Measurements from ENCODE around the gene GRAMD4. TPM values are rescaled to one million over a fixed set of nuclear protein-coding genes. Genes with fewer than 3 reads are reported as not detected.

Gene GRAMD4
- polyA plus RNA-seq, 10 donors, result 13.0 to 22.2 (median 14.4) TPM

DNA sequence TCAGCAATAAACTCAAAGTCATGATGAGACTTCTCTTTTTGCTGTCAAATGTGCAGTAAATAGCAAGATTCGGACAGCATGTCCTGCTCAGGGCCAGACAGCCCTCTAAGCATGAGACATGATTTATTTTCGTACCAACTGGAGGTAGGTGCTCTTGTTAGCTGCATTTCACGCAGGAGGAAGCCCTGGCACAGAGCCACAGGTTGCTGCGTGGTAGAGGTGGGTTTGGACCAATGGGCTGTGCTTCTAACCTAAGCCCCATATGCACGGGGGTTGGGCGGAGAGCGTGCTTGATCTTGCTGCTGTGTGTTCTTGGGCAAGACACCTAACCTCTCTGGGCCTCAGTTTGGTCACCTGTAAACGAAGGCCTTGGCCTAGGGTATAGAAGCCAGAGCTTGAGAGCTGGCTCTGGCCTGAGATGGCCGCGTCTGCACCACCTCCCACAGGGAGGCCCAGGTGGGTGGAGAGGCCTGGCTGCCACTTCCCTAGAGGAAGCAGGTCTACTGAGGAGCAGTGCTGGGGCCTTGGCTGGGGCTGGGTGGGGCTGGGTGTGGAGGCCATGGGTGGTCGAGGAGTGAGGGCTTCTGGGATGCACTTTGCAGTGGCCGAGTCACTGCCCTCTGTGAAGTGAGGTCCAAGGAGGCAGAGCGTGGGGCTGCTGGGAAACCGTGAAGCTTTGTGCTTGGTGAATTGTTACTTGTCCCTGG, 38.5 kb upstream of the GRAMD4 start:
- DNase-seq, result no peak

DNA sequence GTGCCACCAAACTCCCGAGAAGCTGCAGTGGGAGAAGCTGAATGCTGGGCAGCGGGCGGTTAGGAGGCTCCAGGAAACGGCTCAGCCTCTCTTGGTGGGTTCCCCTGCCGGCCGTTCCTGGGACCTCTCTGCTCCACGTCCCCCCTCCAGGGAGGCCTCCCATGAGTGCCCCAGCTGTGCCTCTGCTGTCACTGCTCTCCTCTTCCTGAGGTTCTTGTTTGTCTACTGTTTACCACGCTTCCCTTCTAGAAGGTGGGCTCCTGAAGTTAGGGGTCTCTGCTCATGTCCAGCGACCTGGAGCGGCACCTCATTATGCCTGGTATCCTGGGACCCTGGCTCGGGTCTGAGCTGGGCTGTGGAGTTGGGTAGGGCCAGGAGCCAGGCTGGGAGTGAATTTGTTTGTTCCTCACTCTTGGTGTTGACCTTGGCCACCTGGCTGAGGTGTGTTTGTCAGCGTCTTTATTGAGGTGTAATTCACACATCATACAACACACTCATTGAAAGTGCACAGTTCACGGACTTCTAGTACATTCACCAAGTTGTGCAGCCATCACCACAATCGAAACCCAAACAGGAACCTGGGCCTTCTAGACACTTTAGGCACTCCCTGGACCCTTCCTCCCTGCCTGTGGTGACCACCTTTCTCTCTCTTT, 37.8 kb upstream of the GRAMD4 start:
- DNase-seq, result no peak

DNA sequence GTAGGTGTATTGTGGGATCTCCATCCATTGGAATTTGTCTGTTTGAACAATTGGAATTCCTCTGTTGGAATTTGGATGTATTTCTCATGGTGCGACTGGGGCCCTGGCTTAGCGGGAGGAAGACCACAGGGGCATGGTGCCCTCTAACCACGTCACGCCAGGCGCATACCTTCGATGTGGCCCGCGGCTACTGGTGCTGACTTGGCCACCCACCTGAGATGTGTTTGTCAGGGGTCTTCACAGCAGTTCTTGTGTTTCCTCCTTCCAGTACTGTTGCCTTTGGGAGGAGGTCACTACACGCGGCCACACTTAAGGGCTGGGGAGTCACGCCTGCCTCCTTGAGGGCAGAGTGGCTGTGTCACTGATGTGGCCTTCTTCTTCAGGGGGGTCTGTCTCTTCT, 36.6 kb upstream of the GRAMD4 start:
- no peak for DNase-seq

DNA sequence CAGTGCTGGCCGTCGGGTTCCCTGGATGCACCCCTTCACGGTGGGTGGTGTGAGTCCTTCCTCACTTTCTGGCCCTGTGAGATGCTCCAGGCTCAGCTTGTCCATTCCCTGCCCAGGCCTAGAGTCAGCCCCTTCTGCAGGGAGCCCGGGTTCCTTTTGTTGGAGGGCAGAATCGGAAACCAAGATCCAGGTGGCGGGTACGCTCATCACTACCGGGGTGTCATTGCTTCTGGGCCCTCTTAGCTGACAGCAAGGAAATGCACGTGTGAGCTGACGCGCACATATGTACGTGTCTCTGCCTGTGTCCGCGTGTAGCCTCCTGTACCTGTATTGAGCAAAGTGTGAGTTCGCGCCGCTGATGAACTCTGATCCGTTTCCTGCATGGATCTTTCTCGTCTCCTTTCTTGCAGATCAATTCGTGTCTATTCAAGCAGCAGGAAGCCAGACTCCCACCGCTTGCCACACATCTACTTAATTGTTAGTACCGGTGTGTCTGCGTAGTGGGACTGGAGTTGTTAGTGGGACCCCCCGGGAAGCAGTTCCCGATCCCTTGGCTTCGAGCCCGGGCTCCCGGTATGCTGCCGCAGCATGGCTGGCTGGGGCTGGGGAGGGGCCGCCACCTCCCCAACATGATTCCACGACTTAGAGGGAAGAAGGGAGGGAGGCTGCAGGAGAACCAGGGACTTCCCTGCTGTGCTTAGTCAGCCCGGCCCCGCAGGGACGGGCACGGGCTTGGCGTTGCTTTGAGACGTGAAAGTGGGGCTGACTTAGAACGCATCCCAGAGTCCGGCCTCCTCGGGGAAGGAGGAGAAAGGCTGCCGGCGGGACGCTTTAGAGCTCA, 35.9 kb upstream of the GRAMD4 start:
- DNase-seq, result no peak

DNA sequence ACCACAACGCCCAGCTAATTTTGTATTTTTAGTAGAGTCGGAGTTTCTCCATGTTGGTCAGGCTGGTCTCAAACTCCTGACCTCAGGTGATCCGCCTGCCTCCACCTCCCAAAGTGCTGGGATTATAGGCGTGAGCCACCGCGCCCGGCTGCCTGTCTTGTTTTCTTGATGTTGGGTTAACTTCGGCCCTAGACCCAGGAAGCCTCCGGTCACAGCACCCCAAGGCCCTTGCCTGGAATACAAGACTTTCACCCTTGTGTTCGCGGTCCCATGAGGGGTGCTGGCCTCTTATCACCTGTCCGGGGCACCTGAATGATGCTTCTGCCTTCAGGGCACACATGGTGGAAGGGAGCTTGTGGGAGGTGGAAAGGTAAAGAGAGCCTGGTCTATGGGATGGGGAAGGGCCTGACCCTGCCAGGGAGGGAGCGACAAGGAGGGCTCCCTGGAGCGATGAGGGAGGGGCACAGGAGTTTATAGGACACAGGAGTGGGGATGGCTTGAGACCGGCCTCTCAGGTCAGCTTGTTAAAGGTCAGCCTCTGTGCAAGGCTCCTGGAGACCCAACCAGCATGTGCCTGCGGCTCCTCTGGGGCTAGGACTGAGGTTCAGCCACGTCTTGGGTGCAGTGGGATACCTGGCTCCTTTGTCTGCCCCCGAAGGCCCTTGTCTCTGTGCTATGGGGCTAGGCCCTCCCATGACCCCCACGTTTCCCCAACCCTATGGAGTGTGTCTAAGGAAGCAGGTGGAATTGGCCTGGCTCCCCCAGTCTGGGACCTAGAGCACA, 34.7 kb upstream of the GRAMD4 start:
- no peak for DNase-seq

DNA sequence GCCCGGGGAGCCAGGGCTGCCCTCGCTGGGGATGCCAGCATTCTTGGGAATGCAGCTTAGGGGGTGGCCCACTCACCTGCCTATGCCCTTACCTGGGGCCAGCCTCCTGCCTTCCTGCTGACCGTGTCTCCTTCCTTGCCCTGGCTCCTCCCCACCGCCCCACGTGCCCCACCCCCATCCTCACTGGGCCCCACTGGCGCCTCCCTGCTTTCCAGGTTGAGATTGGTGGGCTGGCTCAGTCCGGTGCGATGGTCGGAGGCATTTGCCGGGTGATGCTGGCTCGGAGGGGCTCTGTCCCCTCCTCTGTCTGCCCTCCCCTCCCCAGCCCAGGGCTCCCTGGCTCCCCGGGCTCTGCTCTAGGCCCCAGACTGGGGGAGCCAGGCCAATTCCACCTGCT, 34.1 kb upstream of the GRAMD4 start:
- no peak for DNase-seq

DNA sequence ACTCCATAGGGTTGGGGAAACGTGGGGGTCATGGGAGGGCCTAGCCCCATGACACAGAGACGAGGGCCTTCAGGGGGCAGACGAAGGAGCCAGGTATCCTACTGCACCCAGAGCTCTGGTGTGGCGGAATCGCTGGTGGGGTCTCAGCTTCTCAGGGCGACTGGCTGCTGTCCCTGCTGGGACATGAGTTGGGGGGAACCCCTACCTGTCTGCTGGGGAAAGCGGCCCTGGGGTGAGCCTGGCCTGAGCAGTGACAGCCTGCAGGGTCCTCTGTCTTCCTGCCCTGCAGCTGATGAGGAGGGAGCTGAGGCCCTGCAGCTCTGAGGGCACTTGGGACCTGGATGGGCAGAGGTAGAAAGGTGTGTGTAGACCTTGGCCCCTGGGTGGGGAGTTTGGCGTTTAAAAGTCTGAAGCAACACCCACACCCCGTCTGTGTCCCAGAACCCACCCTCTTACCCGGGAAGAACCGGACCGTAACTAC, 33.6 kb upstream of the GRAMD4 start:
- no peak for DNase-seq

DNA sequence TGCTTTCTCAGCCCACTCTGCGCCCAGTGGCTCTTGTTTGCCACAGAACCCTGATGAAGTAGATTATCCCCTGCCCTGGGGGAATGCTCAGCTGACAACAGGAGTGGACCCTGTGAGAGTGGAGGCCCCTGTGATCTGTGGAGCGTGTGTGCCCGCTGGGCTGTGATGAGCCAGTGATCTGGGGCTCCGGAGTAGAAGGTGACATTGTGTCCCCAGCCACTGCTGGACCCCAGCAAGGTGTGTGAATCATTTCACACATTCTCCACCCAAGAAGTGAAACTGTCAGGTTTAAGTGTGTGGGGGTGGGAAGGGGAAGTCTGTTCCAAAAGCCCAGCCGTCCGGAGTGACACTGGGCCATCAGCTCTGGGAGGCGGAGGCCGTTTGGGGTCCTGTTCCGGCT, 33.1 kb upstream of the GRAMD4 start:
- no peak for DNase-seq

DNA sequence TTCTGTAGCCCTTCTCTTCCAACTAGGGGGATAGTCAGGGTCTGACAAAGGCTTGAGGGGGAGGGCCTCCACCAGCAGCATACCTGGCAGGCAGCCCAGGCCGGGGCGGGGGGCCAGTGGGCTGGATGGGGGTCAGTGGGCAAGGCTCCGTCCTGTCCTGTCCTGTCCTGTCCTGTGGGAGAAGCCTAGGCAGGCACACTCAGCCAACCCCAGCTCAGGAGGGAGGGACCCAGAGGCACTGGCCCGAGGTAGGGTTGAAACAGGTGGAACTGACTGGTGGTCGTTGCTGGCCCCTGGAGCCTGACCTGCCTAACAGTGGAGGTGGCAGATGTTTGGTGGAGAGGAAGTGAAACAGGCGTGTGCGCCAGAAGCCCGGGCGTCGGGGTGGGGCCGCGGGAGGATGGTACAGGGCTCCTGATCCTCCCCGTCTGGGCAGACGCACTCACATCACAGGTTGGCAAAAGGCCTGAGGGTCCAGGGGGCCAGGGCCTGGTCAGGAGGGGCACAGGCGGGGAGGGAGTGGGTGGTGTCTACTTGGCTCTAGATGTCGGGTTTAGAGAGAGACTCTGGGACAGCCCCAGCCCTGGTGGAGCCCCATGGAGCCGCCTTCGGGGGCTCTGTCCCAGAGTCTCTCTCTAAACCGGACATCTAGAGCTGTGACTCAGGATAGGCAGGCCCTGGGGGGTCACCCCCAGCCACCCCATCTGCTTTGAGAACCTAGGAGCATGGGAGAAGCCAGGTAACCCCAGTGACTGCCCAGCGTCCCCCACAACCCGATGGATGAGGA, 32.5 kb upstream of the GRAMD4 start:
- DNase-seq, result no peak

DNA sequence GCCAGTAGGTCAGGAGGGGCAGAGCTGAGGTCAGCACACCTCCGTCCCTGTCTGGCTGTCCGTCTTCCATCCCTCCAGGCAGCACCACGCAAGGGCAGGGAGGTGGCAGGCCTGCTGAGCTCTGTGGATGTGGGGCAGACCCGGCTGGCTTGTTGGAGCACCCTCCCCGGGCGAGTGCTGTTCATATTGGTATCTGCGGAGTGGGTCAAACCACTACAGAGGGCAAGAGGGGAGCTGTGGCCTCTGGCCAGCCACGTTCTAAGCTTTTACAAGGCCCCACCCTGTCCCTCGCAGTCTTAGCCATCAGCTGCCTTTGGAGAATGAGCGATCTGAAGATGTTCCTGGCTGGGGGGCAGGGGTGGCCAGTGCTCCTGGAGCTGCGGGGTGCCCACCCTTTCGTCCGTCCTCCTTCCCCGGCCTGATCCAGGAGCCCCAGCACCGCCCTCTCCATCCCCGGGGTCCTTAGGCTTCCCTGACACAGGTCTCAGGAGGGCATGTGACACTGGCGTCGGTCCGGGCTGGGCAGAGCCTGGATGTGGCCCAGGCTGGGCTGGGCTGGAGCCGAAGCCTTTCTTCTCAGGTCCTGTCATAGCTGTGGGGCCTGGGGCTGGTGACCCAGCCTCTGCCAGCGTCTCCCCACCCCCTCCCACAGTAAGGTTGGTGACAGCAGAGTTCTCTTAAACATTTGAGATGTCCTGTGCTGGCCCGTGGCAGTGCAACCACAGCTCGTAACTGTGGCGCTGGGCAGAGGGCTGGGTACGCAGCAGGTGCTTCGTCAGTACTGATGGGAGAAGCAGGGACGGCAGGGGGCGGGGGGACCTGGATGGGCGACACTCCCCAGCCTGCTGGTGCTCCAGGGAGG, 31.7 kb upstream of the GRAMD4 start:
- DNase-seq, result no peak

DNA sequence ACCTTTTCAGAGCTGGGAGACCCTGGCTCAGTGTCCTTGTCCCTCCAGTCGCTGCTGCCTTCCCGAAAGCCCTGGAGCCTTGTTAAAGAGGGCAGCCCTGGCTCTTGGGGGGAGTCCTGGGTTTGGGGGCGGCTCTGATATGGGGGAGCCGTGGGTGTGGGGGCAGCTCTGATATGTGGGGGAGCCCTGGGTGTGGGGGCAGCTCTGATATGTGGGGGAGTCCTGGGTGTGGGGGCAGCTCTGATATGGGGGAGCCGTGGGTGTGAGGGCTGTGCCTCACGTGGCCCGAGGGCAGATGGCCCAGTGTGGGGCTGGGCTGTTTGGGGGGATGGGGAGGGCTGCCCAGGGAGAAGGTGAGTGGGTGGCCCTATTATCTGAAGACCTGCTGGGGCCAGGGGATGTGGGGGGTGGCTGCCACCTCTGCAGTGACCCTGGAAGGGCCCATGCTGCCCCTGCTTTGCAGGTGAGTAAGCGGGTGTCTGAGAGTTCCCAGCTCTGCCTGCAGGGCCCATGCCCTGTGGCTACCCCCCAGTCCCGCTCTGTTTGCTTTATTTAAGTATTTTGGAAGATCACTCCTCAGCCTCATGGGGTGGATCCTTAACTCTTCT, 30.9 kb upstream of the GRAMD4 start:
- no peak for DNase-seq

DNA sequence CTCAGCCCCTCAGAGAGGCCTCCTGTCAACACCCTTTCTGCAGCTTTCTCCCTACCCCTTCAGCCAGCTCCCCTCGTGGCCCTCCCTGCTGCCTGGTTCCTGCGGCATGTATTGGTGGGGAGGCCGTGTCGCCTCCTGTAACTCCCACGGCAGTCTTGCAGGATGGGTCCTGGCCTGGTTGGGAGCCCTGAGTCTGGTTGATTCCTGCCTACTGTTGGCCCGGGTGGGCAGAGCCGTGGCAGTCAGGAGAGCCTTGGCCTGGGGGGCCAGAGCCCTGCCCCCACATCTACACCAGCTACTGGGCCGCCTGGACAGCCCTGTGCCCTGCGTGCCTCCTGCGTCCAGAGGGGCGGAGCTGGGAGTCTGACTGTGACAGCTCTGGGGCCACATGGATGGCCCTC, 30.3 kb upstream of the GRAMD4 start:
- DNase-seq, result no peak

DNA sequence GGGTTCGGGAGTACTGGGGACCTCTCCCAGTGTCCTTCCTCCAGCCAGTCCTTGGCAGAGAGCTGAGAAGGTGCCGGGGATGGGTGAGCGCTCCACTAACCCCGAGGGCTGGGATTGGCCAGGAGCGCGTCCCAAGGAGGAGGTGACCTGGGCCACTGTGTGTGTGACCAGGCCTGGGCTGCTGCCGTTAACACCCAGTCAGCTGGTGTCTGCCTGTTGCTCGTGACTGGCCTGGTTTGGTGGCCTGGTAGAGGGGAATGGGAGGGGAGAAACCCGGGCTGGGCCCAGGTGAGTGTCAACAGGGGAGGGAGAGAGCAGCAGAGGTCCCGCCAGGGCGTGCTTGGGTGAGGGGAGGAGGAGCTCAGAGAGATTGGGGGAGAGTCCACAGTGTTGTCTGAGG, 29.9 kb upstream of the GRAMD4 start:
- DNase-seq, result no peak

DNA sequence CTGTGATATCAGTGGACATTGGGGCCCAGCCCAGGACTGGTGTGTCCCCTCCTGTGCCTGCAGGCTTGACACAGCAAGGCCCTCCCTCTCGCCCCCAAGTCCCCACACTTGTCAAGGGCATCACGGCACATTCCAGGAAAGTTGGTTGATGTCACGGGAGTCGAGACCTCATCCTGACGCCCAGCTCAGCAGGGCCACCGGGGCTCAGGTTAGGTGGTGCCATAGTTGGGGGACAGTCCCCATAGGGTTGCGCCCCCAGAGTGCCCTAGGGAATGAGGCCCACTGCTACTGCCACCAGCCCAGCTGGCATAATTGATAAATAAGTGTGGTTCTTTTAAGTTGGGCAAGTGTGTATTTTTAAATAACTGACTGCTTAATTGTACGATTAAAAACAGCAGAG, 28.3 kb upstream of the GRAMD4 start:
- no peak for DNase-seq

DNA sequence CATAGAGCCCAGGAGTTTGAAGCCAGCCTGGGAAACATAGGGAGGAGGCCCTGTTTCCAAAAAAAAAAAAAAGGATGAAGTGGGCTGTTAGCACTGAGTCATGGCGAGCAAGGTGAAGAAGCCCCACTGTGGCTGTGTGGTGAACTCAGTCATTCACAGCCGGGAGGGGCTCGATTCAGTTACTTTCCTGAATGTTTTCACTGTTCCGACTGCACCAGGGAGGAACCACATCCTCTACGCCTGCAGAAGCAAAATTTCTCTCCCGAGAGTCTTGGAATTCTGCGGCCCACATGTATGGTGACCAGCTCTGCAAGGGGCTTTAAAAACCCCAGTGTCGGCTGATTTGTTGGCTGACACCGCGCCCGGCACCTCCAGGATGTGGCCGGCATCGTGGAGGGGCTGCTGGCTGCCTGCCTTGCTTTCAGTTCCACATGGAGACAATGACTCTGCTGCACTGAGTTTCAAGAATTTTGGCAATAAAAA, 27.8 kb upstream of the GRAMD4 start:
- peak; percentile 72 to 88 (median 80) for DNase-seq

DNA sequence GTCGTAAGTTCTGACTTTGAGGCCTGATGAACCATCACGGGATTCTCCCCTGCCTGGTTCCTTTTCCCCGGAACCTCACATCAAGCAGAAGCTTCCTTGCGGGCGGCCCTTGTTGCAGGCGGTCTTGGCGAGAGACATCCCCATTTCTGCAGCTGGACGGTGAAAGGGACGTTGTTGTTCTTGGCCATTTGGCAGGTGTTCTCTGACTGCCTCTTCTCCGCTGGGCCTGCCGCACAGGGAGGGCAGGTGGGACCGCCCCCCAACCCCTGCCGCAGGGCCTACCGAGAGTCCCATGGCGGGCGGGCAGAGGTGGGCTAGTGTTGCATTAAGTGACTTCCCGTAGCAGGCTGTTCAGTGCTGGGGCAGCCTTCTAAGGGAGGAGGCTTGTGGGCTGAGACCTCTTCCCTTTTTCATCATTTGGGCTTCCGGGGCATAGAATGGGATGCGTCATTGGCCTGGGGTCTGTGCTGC, 26.9 kb upstream of the GRAMD4 start:
- DNase-seq, result peak in 2 of 3 donors; percentile 61 to 84

DNA sequence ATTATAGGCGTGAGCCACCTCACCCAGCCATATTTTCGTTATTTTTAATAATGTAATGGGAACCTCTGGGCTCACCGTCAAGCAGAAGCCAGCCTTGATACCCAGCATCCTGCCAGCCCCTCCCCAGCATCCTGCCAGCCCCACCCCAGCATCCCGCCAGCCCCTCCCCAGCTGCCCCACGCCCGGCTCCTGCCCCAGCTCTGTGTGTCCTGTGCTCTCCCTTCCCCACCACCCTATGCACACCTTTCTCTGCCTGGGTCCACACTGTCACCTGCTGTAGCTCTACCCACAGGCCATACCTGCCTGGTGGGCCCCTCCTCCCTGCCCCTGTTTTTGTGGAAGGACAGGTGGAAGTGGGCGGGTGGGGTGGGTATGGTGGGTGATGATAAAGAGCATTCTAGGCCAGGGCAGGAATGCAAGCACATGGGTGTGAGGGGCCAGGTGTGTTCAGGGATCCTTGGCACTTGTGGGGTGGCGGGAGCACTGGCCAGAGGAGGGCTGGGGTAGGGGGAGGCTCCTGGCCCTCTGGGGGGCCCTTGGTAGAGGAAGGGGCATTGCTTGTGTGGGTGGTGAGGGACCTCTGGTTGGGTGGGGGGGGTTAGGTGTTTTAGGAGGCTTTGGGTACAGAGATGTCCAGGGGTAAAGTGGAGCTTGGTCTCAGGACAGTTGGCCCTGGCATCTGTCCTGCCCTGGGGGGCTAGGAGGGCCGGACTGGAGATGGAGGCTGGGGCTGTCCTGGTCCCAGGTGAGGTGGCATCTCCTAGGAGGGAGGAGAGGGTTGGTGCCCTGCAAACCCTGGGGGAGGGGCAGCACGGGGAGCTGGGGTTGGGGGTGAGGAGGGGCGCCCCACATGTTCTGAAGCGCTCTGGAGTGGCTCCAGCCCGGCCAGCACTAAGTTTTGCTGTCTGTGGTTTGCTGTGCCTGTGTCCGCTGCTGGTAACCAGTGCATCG, 25.9 kb upstream of the GRAMD4 start:
- DNase-seq, result no peak

DNA sequence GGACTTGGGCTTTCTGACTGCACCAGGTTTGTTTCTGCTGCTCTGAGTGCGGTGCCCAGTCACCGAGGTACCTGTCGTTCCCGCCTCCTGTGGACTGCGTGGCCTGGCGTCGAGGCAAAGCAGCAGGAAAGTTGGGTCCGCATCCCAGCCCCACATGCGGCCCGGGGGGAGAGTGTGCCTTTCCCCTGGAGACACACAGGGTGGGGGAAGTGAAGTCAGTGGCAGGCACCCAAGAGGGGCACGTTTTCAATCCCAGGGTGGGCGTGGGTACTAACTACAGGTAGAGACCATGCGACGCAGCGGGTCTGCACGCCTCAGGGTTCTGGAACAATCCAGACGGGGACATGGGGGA, 25.3 kb upstream of the GRAMD4 start:
- DNase-seq, result no peak
